ENCODE data around the gene KCP.

DNA sequence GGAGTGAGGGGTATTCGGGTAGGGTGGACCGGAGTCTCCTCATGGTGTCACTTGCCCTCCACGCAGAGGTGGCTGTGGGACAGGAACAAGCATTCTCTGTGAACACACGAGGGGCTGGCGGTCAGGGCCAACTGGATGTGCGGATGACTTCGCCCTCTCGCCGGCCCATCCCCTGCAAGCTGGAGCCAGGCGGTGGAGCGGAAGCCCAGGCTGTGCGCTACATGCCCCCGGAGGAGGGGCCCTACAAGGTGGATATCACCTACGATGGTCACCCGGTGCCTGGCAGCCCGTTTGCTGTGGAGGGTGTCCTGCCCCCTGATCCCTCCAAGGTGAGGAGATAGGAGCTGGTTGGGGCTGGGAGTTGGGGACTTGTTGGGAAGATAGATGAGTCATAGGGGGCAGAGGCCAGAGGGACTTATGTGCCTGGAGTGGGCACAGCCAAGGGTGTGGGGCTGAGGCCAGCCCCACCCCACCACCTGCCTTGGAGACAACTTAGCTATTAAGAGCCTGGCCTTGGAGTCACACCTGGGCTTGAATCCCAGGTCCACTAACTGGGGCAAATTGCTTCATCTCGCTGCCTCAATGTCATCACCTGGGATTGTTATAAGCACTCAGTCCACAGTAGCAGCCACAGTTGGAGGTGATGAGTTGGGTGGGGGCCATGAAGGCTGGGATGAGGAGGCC is 66.4 kb downstream of the KCP start:
- TF ChIP-seq POLR2A (IDR thresholded peaks at IDR 0.05; ENCODE audit: low read depth, low read length) (no peak), POLR2AphosphoS5 (IDR thresholded peaks at IDR 0.05; ENCODE audit: low read depth, low read length) (no peak)

Measured in GM12892 (cell line).